Thymus (tissue), 14 donors: ENCODE measurements around the gene FYCO1. TPM values are rescaled to one million over a fixed set of nuclear protein-coding genes. Genes with fewer than 3 reads are reported as not detected.
"Not testable (repeated sequence)": the region's sequence is repeated elsewhere in the genome, so short reads cannot be mapped to it uniquely, and the experiment has no call there.

Experiments used
- DNase-seq, 9 donors: peaks; one replicate each; pipeline ENCODE4 v3.0.0-alpha.2; 2013; ENCODE audit warnings: low spot score in 9 of 9, low read depth in 6 of 9, missing footprints in 1 of 9
- H3K27ac ChIP-seq, 2 donors: one replicate each; pipeline ENCODE4 v1.5.1; 2013; ENCODE audit warnings: control low read depth in 1 of 2, low read depth in 1 of 2, low read length in 1 of 2, mild to moderate bottlenecking in 1 of 2, moderate library complexity in 1 of 2
- H3K27me3 ChIP-seq, 2 donors: one replicate each; pipeline ENCODE4 v1.5.1; 2013; ENCODE audit warnings: low read length in 1 of 2; ENCODE audit not compliant: control insufficient read depth in 2 of 2, insufficient read depth in 1 of 2
- H3K36me3 ChIP-seq, 2 donors: one replicate each; pipeline ENCODE4 v1.5.1; 2013; ENCODE audit warnings: low read length in 1 of 2, mild to moderate bottlenecking in 1 of 2, moderate library complexity in 1 of 2; ENCODE audit not compliant: control insufficient read depth in 2 of 2, insufficient read depth in 2 of 2
- H3K4me1 ChIP-seq, 2 donors: one replicate each; pipeline ENCODE4 v1.5.1; 2013; ENCODE audit warnings: low read length in 2 of 2; ENCODE audit not compliant: control insufficient read depth in 2 of 2, insufficient read depth in 2 of 2
- H3K4me3 ChIP-seq, 2 donors: one replicate each; pipeline ENCODE4 v1.5.1; 2013; ENCODE audit warnings: low read length in 2 of 2, control low read depth in 1 of 2, mild to moderate bottlenecking in 1 of 2
- H3K9me3 ChIP-seq, 2 donors: one replicate each; pipeline ENCODE4 v1.5.1; 2013; ENCODE audit warnings: low read length in 1 of 2, mild to moderate bottlenecking in 1 of 2; ENCODE audit not compliant: control insufficient read depth in 2 of 2, insufficient read depth in 1 of 2
- WGBS: extraction: QIAGEN DNeasy Blood & Tissue Kit; methylation state at CpG from one replicate; pipeline ENCODE4 v1.1.7; 2013; 5-methylcytosine and 5-hydroxymethylcytosine counted together
- long read RNA-seq, 10 donors: transcript quantifications; one replicate each; lab custom pipeline, GENCODE V29; 2026
- polyA plus RNA-seq: library from polyadenylated mRNA; stranded (reverse); fragments of 200-250 nt; gene quantifications from one replicate; pipeline ENCODE4 v1.2.3, GENCODE V29; 2013
- total RNA-seq: library from RNA; stranded (reverse); fragments of 120-200 nt; gene quantifications from one replicate; pipeline ENCODE4 v1.2.4, GENCODE V29; 2013
- donor health status: healthy.

Gene FYCO1
- total RNA-seq (7.8 TPM), polyA plus RNA-seq (8.1 TPM)
- long read RNA-seq, donor 1 = 0 reads
- long read RNA-seq, donor 2, partial matches to known transcripts = 21 of 21 reads
- long read RNA-seq, donor 2, other reads (novel, unspliced or antisense) = 0 of 21 reads
- long read RNA-seq, donor 3, partial matches to known transcripts = 15 of 15 reads
- long read RNA-seq, donor 3, other reads (novel, unspliced or antisense) = 0 of 15 reads
- long read RNA-seq, donor 4, partial matches to known transcripts = 8 of 8 reads
- long read RNA-seq, donor 4, other reads (novel, unspliced or antisense) = 0 of 8 reads
- long read RNA-seq, donor 5 = 0 reads
- long read RNA-seq, donor 6 = 0 reads
- long read RNA-seq, donor 7 = 0 reads
- long read RNA-seq, donor 8 = 0 reads
- long read RNA-seq, donor 9, full-length matches to known transcripts = 1 of 1 reads
- long read RNA-seq, donor 9, partial matches to known transcripts = 0 of 1 reads
- long read RNA-seq, donor 9, other reads (novel, unspliced or antisense) = 0 of 1 reads
- long read RNA-seq, donor 10 = 0 reads

DNA sequence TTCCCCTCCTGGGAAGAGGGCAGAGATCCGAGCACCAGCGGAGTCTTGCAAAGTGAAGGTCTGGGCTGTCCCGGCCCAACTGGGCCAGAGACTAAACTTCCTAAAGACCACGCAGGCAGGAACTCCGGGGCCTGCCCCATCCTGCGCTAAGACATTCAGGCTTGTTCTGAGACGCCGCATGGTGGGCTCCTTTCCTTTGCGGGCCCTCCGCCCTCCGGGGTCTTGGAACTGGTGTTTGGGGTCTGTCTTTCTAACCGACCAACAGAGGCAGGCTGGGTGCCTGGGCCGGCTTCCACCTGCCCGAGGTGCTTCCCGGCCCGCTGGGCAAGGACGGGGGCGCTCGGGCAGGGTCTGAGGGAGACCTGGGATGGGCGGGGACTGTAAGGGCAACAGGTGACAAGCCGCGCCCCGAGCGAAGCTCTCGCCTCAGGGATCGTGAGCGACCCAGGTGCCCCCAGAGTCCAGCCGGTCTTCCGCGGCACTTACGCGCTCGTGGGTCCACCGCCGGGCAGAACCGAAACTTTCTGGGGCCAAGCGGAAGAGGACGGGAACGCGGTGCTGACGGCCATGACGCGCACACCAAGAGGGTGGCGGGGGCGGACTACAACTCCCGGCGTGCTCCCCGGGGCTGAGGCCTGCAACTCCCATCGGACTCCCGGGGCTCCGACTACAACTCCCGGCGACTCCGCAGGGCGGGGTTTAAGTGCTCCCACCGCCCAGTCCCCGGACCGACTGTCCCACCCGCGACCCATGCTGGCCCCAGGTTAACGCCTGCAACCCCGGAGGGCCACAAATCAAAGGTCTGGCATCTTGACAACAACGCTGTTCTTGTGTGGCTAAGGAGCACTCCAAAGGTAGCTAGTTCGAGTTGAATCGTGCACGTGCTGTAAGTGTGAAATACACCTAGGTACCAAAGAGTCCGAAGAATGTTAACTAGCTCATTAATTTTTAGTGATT is at the start of gene FYCO1:
FYCO1 (minus strand) TSS at position 589 of the 957 bp plus-strand sequence. CDS start 10,914 bp downstream, outside the sequence.
- H3K27ac ChIP-seq = peak within 1 kb of the TSS; percentile 91 to 92
- 4% methylated on average over 67 of the region's 67 CpGs for WGBS
- H3K27me3 ChIP-seq = peaks cover 0 to 5% of the 10 kb centered on the region in 2 donors
- peak in 7 of 9 donors; percentile 78 to 93 (median 84) for DNase-seq
- no peaks in the 10 kb centered on the region for H3K9me3 ChIP-seq
- peak within 1 kb of the TSS; percentile 97 to 98 for H3K4me3 ChIP-seq
- peaks cover 3 to 9% of the 10 kb centered on the region in 2 donors for H3K36me3 ChIP-seq
- peaks cover 34 to 48% of the 10 kb centered on the region in 2 donors for H3K4me1 ChIP-seq

DNA sequence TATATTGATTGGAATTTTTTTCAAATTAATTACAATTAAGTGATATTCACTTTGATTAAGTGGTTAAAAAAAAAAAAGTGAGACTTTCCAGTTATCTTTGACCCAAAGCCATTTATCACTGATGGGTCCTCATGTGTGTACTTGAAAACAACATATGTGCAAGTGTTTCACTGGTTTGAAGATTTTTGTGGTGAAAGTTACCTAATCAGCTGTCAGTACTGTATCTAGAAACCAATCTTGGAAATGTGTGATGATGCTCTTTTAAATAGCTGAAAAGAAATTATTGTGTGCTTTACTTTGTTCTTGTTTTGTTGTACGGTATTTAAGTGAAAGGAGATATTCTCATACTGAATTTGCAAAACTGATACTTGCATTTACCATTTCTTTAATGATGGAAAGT is 43.3 kb upstream of the FYCO1 start:
- peak in 1 of 9 donors; percentile 21 for DNase-seq
- 71% methylated on average over 1 of the region's 1 CpG for WGBS
- no peaks in the 10 kb centered on the region for H3K27me3 ChIP-seq
- no peak overlapping the region for H3K4me3 ChIP-seq
- H3K9me3 ChIP-seq = no peaks in the 10 kb centered on the region
- no peaks in the 10 kb centered on the region for H3K36me3 ChIP-seq
- no peaks in the 10 kb centered on the region for H3K4me1 ChIP-seq
- no peak overlapping the region for H3K27ac ChIP-seq

DNA sequence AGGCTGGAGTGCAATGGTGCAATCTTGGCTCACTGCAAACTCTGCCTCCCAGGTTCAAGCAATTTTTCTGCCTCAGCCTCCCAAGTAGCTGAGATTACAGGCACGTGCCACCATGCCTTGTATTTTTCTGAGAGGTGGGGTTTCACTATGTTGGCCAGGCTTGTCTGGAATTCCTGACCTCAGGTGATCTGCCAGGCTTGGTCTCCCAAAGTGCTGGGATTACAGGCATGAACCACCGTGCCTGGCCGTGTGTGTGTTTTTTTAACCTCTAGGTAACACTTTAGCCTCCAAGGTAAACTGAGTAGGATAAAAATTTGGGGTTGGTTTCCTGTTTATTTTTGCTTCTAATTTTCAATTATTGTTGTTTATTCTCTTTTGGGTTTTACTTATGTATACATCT is 42.4 kb upstream of the FYCO1 start:
- 94% methylated on average over 3 of the region's 3 CpGs for WGBS
- not testable (repeated sequence) for H3K9me3 ChIP-seq

GRCh38 chr3:46036191-46036590 is 40.6 kb upstream of the FYCO1 start:
- Histone ChIP-seq H3K9me3 (peaks cover 2 to 13% of the 10 kb centered on the region in 2 donors), H3K27me3 (no peaks in the 10 kb centered on the region), H3K4me1 (no peaks in the 10 kb centered on the region), H3K36me3 (no peaks in the 10 kb centered on the region), H3K27ac (no peak overlapping the region), H3K4me3 (no peak overlapping the region)
- WGBS = 97% methylated on average over 1 of the region's 1 CpG
- DNase-seq = no peak

More for the DNA sequence above, 42.4 kb upstream of the FYCO1 start:
- not testable (repeated sequence) for H3K27ac ChIP-seq, H3K4me1 ChIP-seq, DNase-seq, H3K27me3 ChIP-seq, H3K36me3 ChIP-seq, H3K4me3 ChIP-seq

DNA sequence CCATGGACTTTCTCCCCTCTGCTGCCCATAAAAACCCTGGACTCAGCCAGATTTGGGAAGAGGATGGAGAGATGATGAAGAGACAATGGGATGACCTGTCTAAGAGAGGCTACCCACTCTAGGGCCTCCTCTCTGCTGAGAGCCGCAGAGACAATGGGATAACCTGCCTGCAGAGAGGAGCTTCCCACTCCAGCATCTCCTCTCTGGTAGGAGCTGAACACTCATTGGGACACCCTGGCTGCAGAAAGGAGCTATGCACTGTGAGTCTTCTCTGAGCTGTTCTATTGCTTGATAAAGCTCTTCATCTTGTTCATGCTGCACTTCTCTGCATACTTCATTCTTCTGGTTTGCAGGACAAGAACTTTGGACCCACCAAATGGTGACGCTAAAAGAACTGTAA is 36.1 kb upstream of the FYCO1 start:
- no peak for DNase-seq
- WGBS = 97% methylated on average over 2 of the region's 2 CpGs

GRCh38 chr3:46031269-46031668 is 35.6 kb upstream of the FYCO1 start:
- Histone ChIP-seq H3K9me3 (peaks cover 3 to 39% of the 10 kb centered on the region in 2 donors), H3K27ac (no peak overlapping the region), H3K27me3 (no peaks in the 10 kb centered on the region), H3K4me3 (no peak overlapping the region), H3K36me3 (no peaks in the 10 kb centered on the region), H3K4me1 (no peaks in the 10 kb centered on the region)
- no peak for DNase-seq
- 72% methylated on average over 4 of the region's 4 CpGs for WGBS

More for the DNA sequence above, 36.1 kb upstream of the FYCO1 start:
- Histone ChIP-seq H3K27ac (no peak overlapping the region), H3K36me3 (no peaks in the 10 kb centered on the region), H3K27me3 (no peaks in the 10 kb centered on the region), H3K4me3 (no peak overlapping the region), H3K4me1 (no peaks in the 10 kb centered on the region), H3K9me3 (peaks cover 3 to 37% of the 10 kb centered on the region in 2 donors)

GRCh38 chr3:46030626-46031025 is 35.0 kb upstream of the FYCO1 start:
- 98% methylated on average over 6 of the region's 6 CpGs for WGBS

DNA sequence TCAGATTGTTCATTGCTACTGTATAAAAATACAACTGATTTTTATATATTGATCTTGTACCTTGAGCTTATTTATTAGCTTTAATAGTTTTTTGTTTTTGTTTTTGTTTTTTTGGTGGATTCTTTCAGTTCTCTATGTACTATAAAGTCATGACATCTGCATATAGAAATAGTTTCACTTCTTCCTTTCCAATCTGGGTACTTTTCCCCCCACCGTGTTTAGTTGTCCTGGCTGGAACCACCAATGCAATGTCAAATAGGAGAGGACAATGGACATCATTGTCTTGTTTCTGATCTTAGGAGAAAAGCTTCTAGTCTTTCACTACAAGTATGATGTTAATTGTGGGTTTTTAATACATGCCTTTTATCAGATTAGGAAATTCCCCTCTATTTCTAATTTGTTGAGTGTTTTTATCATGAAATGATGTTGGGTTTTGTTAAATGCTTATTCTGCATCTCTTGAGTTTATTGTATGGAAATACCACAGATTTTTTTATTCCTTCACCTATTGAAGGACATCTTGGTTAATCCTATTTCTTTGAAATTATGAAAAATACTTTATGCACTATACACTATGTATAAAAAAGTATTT is 34.4 kb upstream of the FYCO1 start:
- 67% methylated on average over 1 of the region's 1 CpG for WGBS
- DNase-seq = no peak
- H3K27ac ChIP-seq = no peak overlapping the region
- peaks cover 3 to 39% of the 10 kb centered on the region in 2 donors for H3K9me3 ChIP-seq
- no peak overlapping the region for H3K4me3 ChIP-seq
- H3K27me3 ChIP-seq = no peaks in the 10 kb centered on the region
- H3K4me1 ChIP-seq = no peaks in the 10 kb centered on the region
- no peaks in the 10 kb centered on the region for H3K36me3 ChIP-seq

More at GRCh38 chr3:46030626-46031025, 35.0 kb upstream of the FYCO1 start:
- Histone ChIP-seq H3K27me3 (no peaks in the 10 kb centered on the region), H3K9me3 (peaks cover 3 to 39% of the 10 kb centered on the region in 2 donors), H3K4me3 (no peak overlapping the region), H3K36me3 (no peaks in the 10 kb centered on the region), H3K4me1 (no peaks in the 10 kb centered on the region), H3K27ac (no peak overlapping the region)
- no peak for DNase-seq
